Suprapubic skin (tissue), 4 donors: Measurements from ENCODE around the gene URAD. TPM values are rescaled to one million over a fixed set of nuclear protein-coding genes. Genes with fewer than 3 reads are reported as not detected.

Source experiments
- DNase-seq, 2 donors: peaks; one replicate each; pipeline ENCODE4 v3.0.0-alpha.2; 2019; ENCODE audit warnings: low spot score in 2 of 2
- H3K27ac ChIP-seq: fragments of 200-600 bp; sonication (generic); one replicate; pipeline ENCODE4 v1.5.1; 2019
- H3K27me3 ChIP-seq: fragments of 200-600 bp; sonication (generic); one replicate; pipeline ENCODE4 v1.5.1; 2019
- H3K36me3 ChIP-seq: fragments of 200-600 bp; sonication (generic); one replicate; pipeline ENCODE4 v1.5.1; 2019
- H3K4me1 ChIP-seq: fragments of 200-600 bp; sonication (generic); one replicate; pipeline ENCODE4 v1.5.1; 2019
- H3K4me3 ChIP-seq: fragments of 200-600 bp; sonication (generic); one replicate; pipeline ENCODE4 v1.5.1; 2019; ENCODE audit warnings: mild to moderate bottlenecking
- H3K9me3 ChIP-seq: fragments of 200-600 bp; sonication (generic); one replicate; pipeline ENCODE4 v1.5.1; 2019
- POLR2A ChIP-seq, 2 donors: fragments of 450-650 bp; IDR thresholded peaks; one replicate each; pipeline ENCODE4 v1.6.1; 2017; ENCODE audit warnings: antibody characterized with exemption in 2 of 2, mild to moderate bottlenecking in 2 of 2, moderate library complexity in 2 of 2
- POLR2AphosphoS5 ChIP-seq, 3 donors: sonication (generic); formaldehyde crosslinking; IDR thresholded peaks; one replicate each; pipeline ENCODE4 v1.6.1; 2017; ENCODE audit warnings: antibody characterized with exemption in 3 of 3
- WGBS: methylation state at CpG from one replicate; pipeline ENCODE4 v1.1.5; 2018; 5-methylcytosine and 5-hydroxymethylcytosine counted together
- total RNA-seq, 4 donors: library from RNA; depleted of rRNA; stranded (reverse); fragments of >200 nt; gene quantifications; one replicate each; pipeline ENCODE4 v1.1.0, GENCODE V29; 2016

Gene URAD
- total RNA-seq, 4 donors from 2014 or later: not detected

- no peak for DNase-seq
- WGBS: 3% methylated on average over 41 of the region's 48 CpGs
- Histone ChIP-seq H3K9me3 (no peaks in the 10 kb centered on the region), H3K27me3 (peaks cover 98% of the 10 kb centered on the region), H3K4me3 (no peak overlapping the region), H3K36me3 (no peaks in the 10 kb centered on the region), H3K27ac (no peak overlapping the region), H3K4me1 (peaks cover 27% of the 10 kb centered on the region)
- no peak for TF ChIP-seq POLR2AphosphoS5 (IDR thresholded peaks at IDR 0.05)
These were observed 59.4 kb downstream of the URAD start for GRCh38 chr13:27928805-27929753.

GRCh38 chr13:27928353-27928804 lies 60.1 kb downstream of the URAD start:
- no peaks in the 10 kb centered on the region for H3K9me3 ChIP-seq
- no peak for DNase-seq
- H3K36me3 ChIP-seq: no peaks in the 10 kb centered on the region
- peaks cover 99% of the 10 kb centered on the region for H3K27me3 ChIP-seq
- no peak for TF ChIP-seq POLR2A (IDR thresholded peaks at IDR 0.05)
- H3K27ac ChIP-seq: no peak overlapping the region
- no peak overlapping the region for H3K4me3 ChIP-seq
- peaks cover 30% of the 10 kb centered on the region for H3K4me1 ChIP-seq
- WGBS: 3% methylated on average over 22 of the region's 26 CpGs

Other genes starting within 250 kb of the URAD start
- gene GSX1, start 196.2 kb downstream of the URAD start, total RNA-seq: not detected
- gene PDX1, start 68.7 kb downstream of the URAD start, total RNA-seq: not detected
- not detected for gene CDX2, start 19.4 kb downstream of the URAD start, total RNA-seq
- 1 to 10 TPM in 3 of 4 donors, under 1 TPM in 1; 0.47 to 1.2 (median 1.2) TPM for gene FLT3, start 111.9 kb upstream of the URAD start, total RNA-seq
- gene PAN3, start 149.9 kb upstream of the URAD start, total RNA-seq: 10 to 100 TPM; 41.7 to 68.3 (median 42.2) TPM